Measurements from ENCODE around the gene DENND2D. TPM values are rescaled to one million over a fixed set of nuclear protein-coding genes. Genes with fewer than 3 reads are reported as not detected.

DENND2D gene
- total RNA-seq, 1 experiment from 2014 or later = 0.11 TPM

- H3K23ac ChIP-seq (ENCODE audit: insufficient read length, low read depth, low read length) = no peak overlapping the region
- H3K79me1 ChIP-seq (ENCODE audit: insufficient read depth, low read depth, low read length, poor library complexity, severe bottlenecking) = no peaks in the 10 kb centered on the region
- no peak overlapping the region for H4K91ac ChIP-seq (ENCODE audit: insufficient read length, low read depth, low read length)
- no peak overlapping the region for H4K8ac ChIP-seq (replicated peaks; ENCODE audit: insufficient read length, low read depth, low read length)
- no peak overlapping the region for H2AFZ ChIP-seq (ENCODE audit: low read length)
- peaks cover 7 to 15% of the 10 kb centered on the region in 2 experiments for H3K4me1 Mint-ChIP-seq
- H3K27ac Mint-ChIP-seq = no peak overlapping the region
- H3K27me3 Mint-ChIP-seq (ENCODE audit: low read depth) = peaks cover 13% of the 10 kb centered on the region
- no peak overlapping the region for H3K4ac ChIP-seq (ENCODE audit: low read depth, low read length)
- no peak overlapping the region for H3K9ac ChIP-seq (ENCODE audit: extremely low read depth, insufficient read length, low read length)
- H3K4me3 Mint-ChIP-seq = peak overlapping the region in 1 of 2 experiments; percentile 67; a peak in 2 of 5 replicates
- H2BK120ac ChIP-seq (ENCODE audit: low read depth, low read length, poor library complexity, severe bottlenecking) = no peak overlapping the region
- H3K79me2 ChIP-seq (ENCODE audit: insufficient read depth, low read length) = no peaks in the 10 kb centered on the region
- H3K23me2 ChIP-seq (ENCODE audit: insufficient read length, low read depth, low read length, poor library complexity, severe bottlenecking) = no peaks in the 10 kb centered on the region
- no peak overlapping the region for H3K4me2 ChIP-seq (ENCODE audit: insufficient read depth, insufficient read length, low read length)
- no peak overlapping the region for H2BK20ac ChIP-seq (ENCODE audit: low read depth, low read length, poor library complexity, severe bottlenecking)
- no peaks in the 10 kb centered on the region for H3K27me3 ChIP-seq (ENCODE audit: insufficient read depth, low read length)
- no peak overlapping the region for H2BK12ac ChIP-seq (ENCODE audit: insufficient read length, low read depth, low read length)
- H3K9me3 Mint-ChIP-seq = peaks cover 0 to 2% of the 10 kb centered on the region in 2 experiments; a peak in 1 of 5 replicates
- peaks cover 0 to 2% (median 0%) of the 10 kb centered on the region in 3 experiments; a peak in 1 of 7 replicates for H3K36me3 Mint-ChIP-seq (ENCODE audit: insufficient read depth in 1 of 3, low read depth in 3 of 3)
- no peaks in the 10 kb centered on the region for H3K4me1 ChIP-seq (ENCODE audit: insufficient read depth, low read length)
- WGBS (ENCODE audit: extremely low coverage, insufficient read length, low lambda C conversion rate) = no CpG with 5 or more reads among the region's 9 CpGs
- H3K27ac ChIP-seq (ENCODE audit: insufficient read length, low read depth, low read length) = no peak overlapping the region
- H3T11ph ChIP-seq (ENCODE audit: low read length) = no peak overlapping the region
- no peaks in the 10 kb centered on the region for H3K9me3 ChIP-seq (ENCODE audit: control insufficient read depth, low read depth, low read length)
- TF ChIP-seq, protein P1, sequence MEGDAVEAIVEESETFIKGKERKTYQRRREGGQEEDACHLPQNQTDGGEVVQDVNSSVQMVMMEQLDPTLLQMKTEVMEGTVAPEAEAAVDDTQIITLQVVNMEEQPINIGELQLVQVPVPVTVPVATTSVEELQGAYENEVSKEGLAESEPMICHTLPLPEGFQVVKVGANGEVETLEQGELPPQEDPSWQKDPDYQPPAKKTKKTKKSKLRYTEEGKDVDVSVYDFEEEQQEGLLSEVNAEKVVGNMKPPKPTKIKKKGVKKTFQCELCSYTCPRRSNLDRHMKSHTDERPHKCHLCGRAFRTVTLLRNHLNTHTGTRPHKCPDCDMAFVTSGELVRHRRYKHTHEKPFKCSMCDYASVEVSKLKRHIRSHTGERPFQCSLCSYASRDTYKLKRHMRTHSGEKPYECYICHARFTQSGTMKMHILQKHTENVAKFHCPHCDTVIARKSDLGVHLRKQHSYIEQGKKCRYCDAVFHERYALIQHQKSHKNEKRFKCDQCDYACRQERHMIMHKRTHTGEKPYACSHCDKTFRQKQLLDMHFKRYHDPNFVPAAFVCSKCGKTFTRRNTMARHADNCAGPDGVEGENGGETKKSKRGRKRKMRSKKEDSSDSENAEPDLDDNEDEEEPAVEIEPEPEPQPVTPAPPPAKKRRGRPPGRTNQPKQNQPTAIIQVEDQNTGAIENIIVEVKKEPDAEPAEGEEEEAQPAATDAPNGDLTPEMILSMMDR (conservative IDR thresholded peaks at IDR 0.05) = no peak
- no peak overlapping the region for H2BK5ac ChIP-seq (ENCODE audit: insufficient read length, low read length)
- H3K14ac ChIP-seq (ENCODE audit: insufficient read depth, low read length) = no peak overlapping the region
- H2BK15ac ChIP-seq (ENCODE audit: low read depth, low read length) = no peak overlapping the region
- no peak for DNase-seq
- no peak overlapping the region for H3K56ac ChIP-seq (ENCODE audit: insufficient read length, low read depth, low read length)
- H4K5ac ChIP-seq (ENCODE audit: insufficient read length, low read depth, low read length) = no peak overlapping the region
- H3K18ac ChIP-seq (ENCODE audit: insufficient read length, low read depth, low read length) = no peak overlapping the region
- no peak overlapping the region for H2AK5ac ChIP-seq (ENCODE audit: insufficient read length, low read length)
- H4K20me1 ChIP-seq (ENCODE audit: control insufficient read depth, insufficient read depth, insufficient read length) = no peaks in the 10 kb centered on the region
Observed at GRCh38 chr1:111204983-111205713, 4.7 kb upstream of the DENND2D start.

Measured in H9 (cell line).